Karpas-422 (cell line): Measurements from ENCODE around the gene NDUFC2. TPM values are rescaled to one million over a fixed set of nuclear protein-coding genes. Genes with fewer than 3 reads are reported as not detected.
"Not testable (repeated sequence)": the region's sequence is repeated elsewhere in the genome, so short reads cannot be mapped to it uniquely, and the experiment has no call there.

Experiments
- DNase-seq: peaks from one replicate; pipeline ENCODE4 v3.0.0-alpha.2; 2015
- H2AFZ ChIP-seq: fragments of 200-600 bp; sonication (generic); 2 replicates; pipeline ENCODE4 v1.6.1; 2014; ENCODE audit warnings: antibody characterized with exemption, low read length, mixed read lengths
- H3K27ac ChIP-seq: fragments of 200-600 bp; sonication (generic); 2 replicates; pipeline ENCODE4 v1.5.1; 2014; ENCODE audit warnings: mild to moderate bottlenecking, low read length, moderate library complexity
- H3K27me3 ChIP-seq: fragments of 200-600 bp; sonication (generic); 2 replicates; pipeline ENCODE4 v1.6.1; 2014; ENCODE audit warnings: low read length, mixed read lengths
- H3K36me3 ChIP-seq: fragments of 200-600 bp; sonication (generic); 2 replicates; pipeline ENCODE4 v1.6.1; 2014; ENCODE audit warnings: low read length, mixed read lengths; ENCODE audit not compliant: insufficient read depth
- H3K4me1 ChIP-seq: fragments of 200-600 bp; sonication (generic); 2 replicates; pipeline ENCODE4 v1.6.1; 2014; ENCODE audit warnings: mild to moderate bottlenecking, low read length, mixed read lengths
- H3K4me2 ChIP-seq: fragments of 200-600 bp; sonication (generic); 2 replicates; pipeline ENCODE4 v1.6.1; 2014; ENCODE audit warnings: low read length, low read depth, mild to moderate bottlenecking; ENCODE audit not compliant: poor library complexity, severe bottlenecking
- H3K4me3 ChIP-seq: fragments of 200-600 bp; sonication (generic); 2 replicates; pipeline ENCODE4 v1.5.1; 2014; ENCODE audit warnings: mild to moderate bottlenecking, antibody characterized with exemption, low read length, mixed read lengths
- H3K79me2 ChIP-seq: fragments of 200-600 bp; sonication (generic); 2 replicates; pipeline ENCODE4 v1.6.1; 2014; ENCODE audit warnings: mild to moderate bottlenecking, low read length, mixed read lengths
- H3K9ac ChIP-seq: fragments of 200-600 bp; sonication (generic); 2 replicates; pipeline ENCODE4 v1.6.0; 2014; ENCODE audit warnings: low read length
- H3K9me2 ChIP-seq: fragments of 200-600 bp; sonication (generic), shearing (Covaris generic); replicated peaks from 2 replicates; pipeline ENCODE4 v1.6.0; 2014; ENCODE audit warnings: mild to moderate bottlenecking, low read length, moderate library complexity; ENCODE audit not compliant: insufficient read depth
- H3K9me3 ChIP-seq: fragments of 300-700, 200-600 bp; sonication (generic); 2 replicates; pipeline ENCODE4 v1.6.1; 2014; ENCODE audit warnings: low read length, mixed read lengths
- H4K20me1 ChIP-seq: fragments of 200-600 bp; sonication (generic); 2 replicates; pipeline ENCODE4 v1.6.1; 2014; ENCODE audit warnings: mild to moderate bottlenecking, antibody characterized with exemption, low read length, low read depth; ENCODE audit not compliant: insufficient read depth
- total RNA-seq: library from RNA; depleted of rRNA; stranded (reverse); fragments of >200 nt; shearing (Covaris generic); gene quantifications from 2 replicates; pipeline ENCODE4 v1.2.3, GENCODE V29; 2014; ENCODE audit warnings: low replicate concordance

Gene NDUFC2
- total RNA-seq, 1 experiment from 2014 or later: 94.7 TPM

DNA sequence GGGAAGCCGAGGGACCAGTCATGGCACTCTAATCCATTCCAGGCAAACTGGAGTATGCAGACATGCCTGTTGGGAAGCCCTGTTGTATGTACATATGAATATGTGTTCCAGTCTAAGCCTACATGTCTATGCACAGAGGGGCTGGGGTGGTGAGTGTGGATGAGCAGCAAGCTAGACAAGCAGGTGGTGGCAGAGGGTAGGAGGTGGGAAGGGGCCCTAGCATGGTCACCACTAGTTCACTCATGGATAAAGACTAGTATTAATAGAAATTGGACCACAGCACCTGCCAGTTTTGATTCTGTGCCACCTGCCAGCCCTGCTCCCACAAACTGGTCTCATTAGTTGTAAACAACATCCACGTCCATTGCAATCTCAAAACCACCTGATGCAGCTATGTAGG is 14.5 kb downstream of the NDUFC2 start:
- Histone ChIP-seq H3K9me2 (no peaks in the 10 kb centered on the region), H3K9me3 (no peaks in the 10 kb centered on the region), H3K27ac (no peak overlapping the region), H3K79me2 (peaks cover 5% of the 10 kb centered on the region), H3K36me3 (peaks cover 8% of the 10 kb centered on the region; the same call in 1 of the 2 replicates), H3K4me2 (no peak overlapping the region), H3K27me3 (no peaks in the 10 kb centered on the region), H2AFZ (no peak overlapping the region), H3K4me3 (no peak overlapping the region), H4K20me1 (0 out of 2 replicates have a peak, but pooled peaks cover 3% of the 10 kb centered on the region), H3K9ac (no peak overlapping the region), H3K4me1 (no peaks in the 10 kb centered on the region)
- no peak for DNase-seq

DNA sequence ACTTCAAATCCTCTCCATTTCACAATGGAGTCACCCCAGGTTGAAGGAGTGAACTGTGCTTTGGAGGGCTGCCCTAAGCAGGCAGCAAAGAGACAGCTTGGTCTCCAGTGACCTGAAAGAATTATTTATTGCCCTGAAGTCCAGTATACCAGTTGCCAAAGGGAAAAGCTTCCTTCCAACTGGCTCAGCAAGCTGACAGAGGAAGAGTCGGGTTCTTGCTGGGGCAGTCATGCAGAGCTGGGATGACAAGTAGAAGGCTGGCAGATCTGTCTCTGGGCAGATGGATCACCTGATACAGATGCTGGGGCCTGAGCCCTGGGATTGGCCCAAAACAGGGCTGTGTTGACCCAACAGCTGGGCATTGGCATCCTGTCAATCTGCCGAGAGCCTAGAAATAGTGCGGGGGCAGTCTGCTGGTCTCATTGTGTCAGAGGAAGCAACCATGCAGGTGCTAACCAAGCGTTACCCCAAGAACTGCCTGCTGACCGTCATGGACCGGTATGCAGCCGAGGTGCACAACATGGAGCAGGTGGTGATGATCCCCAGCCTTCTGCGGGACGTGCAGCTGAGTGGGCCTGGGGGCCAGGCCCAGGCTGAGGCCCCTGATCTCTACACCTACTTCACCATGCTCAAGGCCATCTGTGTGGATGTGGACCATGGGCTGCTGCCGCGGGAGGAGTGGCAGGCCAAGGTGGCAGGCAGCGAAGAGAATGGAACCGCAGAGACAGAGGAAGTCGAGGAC is 16.1 kb downstream of the NDUFC2 start, which contains the start of gene THRSP:
THRSP (plus strand) TSS at position 422 of the 742 bp plus-strand sequence; CDS start at position 443, 21 bp downstream.
- no peak within 1 kb of the TSS for H3K4me2 ChIP-seq
- H2AFZ ChIP-seq: no peak within 1 kb of the TSS
- no peak for DNase-seq
- H3K27ac ChIP-seq: no peak within 1 kb of the TSS
- H3K79me2 ChIP-seq: no peaks in the 10 kb centered on the region
- no peaks in the 10 kb centered on the region for H3K27me3 ChIP-seq
- no peaks in the 10 kb centered on the region for H3K36me3 ChIP-seq
- H3K9me2 ChIP-seq: no peaks in the 10 kb centered on the region
- H3K9ac ChIP-seq: no peak within 1 kb of the TSS
- no peaks in the 10 kb centered on the region for H3K4me1 ChIP-seq
- H3K9me3 ChIP-seq: no peaks in the 10 kb centered on the region
- no peak within 1 kb of the TSS for H3K4me3 ChIP-seq
- no peaks in the 10 kb centered on the region for H4K20me1 ChIP-seq

DNA sequence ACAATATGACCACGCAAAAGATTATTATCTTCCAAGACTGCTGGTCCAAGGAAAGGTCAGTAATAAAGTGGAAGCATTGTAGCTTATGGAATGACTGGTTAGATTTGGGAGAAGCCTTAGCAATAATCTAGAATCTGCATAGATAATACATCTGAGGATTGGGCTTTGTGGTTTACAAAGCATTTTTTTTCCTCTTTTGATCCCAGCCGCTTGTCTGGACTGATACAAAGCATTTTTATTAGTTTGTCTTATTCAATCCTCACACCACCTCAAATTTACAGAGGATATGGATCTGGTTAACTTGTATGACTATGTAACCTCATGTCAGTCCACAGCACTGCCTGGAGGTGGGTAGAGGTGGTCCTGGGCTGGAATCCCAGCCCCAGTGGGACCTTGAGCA is 17.0 kb downstream of the NDUFC2 start:
- H3K79me2 ChIP-seq: no peaks in the 10 kb centered on the region
- H2AFZ ChIP-seq: no peak overlapping the region
- no peaks in the 10 kb centered on the region for H4K20me1 ChIP-seq
- no peaks in the 10 kb centered on the region for H3K9me3 ChIP-seq
- H3K4me3 ChIP-seq: no peak overlapping the region
- DNase-seq: no peak
- H3K9me2 ChIP-seq: no peaks in the 10 kb centered on the region
- H3K4me1 ChIP-seq: no peaks in the 10 kb centered on the region
- no peaks in the 10 kb centered on the region for H3K36me3 ChIP-seq
- no peak overlapping the region for H3K9ac ChIP-seq
- H3K27ac ChIP-seq: no peak overlapping the region
- H3K27me3 ChIP-seq: no peaks in the 10 kb centered on the region
- no peak overlapping the region for H3K4me2 ChIP-seq

DNA sequence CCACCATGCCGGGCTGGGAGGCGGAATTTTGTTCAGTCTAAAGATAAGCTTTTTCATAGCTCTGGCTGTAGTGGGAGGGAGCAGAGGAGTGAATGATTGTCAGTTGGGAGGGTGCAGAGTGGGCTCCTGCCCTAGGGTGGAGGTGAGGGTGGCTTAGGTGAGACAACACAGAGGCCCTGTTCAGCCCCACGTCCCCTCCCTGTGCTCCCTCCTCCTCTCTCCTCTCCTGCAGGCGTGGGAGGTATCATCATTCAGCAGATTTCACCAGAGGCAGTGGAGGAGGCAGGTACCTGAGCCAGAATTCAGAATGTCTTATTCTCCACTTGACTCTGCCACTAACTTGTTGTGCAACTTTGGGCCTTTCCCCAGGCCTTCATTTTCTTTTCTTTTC is 17.7 kb downstream of the NDUFC2 start:
- Histone ChIP-seq H3K27ac (no peak overlapping the region), H3K9me3 (no peaks in the 10 kb centered on the region), H3K9me2 (no peaks in the 10 kb centered on the region), H4K20me1 (no peaks in the 10 kb centered on the region), H3K4me3 (no peak overlapping the region), H3K36me3 (no peaks in the 10 kb centered on the region), H3K9ac (no peak overlapping the region), H3K4me2 (no peak overlapping the region), H3K4me1 (no peaks in the 10 kb centered on the region), H3K27me3 (no peaks in the 10 kb centered on the region), H3K79me2 (no peaks in the 10 kb centered on the region), H2AFZ (no peak overlapping the region)
- DNase-seq: no peak

DNA sequence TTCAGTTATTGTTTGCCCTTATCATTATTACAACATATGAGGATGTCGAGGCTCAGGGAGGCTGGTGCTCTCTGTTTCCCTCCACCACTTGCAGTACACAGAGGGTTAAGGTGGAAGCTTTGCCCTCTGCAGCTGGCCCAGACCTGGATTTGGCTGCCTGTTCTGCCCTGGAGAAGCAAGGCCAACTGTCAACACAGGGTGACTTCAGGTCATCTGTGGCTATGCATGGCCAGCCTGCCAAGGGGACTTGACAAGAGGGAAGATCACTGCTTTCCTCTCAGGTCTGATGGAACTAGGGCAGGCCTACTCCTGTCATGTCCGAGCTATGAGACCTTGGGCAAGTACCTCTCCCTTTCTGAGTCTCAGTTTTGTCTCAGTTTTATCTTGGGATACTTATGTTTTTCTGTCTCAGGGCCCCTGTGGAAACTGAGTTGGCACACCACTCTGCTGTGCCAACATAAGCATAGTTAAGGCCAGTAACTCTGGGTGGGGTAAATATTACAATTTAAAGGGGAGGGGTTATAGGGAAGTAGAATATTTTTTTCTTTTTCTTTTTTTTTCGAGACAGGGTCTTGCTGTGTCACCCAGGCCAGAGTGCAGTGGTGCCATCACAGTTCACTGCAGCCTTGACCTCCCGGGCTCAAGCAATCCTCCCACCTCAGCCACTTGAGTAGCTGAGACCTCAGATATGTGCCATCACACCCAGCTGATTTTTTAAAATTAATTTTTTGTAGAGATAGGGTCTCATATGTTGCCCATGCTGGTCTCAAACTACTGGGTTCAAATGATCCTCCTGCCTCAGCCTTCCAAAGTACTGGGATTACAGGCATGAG is 18.4 kb downstream of the NDUFC2 start:
- DNase-seq: no peak
- Histone ChIP-seq H3K4me1 (no peaks in the 10 kb centered on the region), H4K20me1 (no peaks in the 10 kb centered on the region), H3K4me2 (no peak overlapping the region), H2AFZ (no peak overlapping the region), H3K9me3 (no peaks in the 10 kb centered on the region), H3K79me2 (no peaks in the 10 kb centered on the region), H3K27ac (no peak overlapping the region), H3K36me3 (no peaks in the 10 kb centered on the region), H3K27me3 (no peaks in the 10 kb centered on the region), H3K9me2 (no peaks in the 10 kb centered on the region), H3K4me3 (no peak overlapping the region), H3K9ac (no peak overlapping the region)

DNA sequence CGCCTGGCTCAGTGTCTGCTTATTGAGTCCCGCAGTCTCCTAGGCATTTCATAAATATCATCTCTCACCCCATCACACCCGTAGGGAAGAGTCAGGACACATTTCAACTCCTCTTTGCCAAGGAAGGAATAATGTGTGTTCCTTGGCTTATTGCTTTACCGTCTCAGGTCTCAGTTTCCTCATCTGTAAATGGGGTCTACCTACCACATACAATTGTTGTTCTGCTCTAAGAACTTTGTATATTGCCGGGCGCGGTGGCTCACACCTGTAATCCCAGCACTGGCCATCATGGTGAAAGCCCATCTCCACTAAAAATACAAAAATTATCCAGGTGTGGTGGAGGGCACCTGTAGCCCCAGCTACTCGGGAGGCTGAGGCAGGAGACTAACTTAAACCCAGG is 19.1 kb downstream of the NDUFC2 start:
- Histone ChIP-seq H3K4me1 (no peaks in the 10 kb centered on the region), H3K9me3 (no peaks in the 10 kb centered on the region)

DNA sequence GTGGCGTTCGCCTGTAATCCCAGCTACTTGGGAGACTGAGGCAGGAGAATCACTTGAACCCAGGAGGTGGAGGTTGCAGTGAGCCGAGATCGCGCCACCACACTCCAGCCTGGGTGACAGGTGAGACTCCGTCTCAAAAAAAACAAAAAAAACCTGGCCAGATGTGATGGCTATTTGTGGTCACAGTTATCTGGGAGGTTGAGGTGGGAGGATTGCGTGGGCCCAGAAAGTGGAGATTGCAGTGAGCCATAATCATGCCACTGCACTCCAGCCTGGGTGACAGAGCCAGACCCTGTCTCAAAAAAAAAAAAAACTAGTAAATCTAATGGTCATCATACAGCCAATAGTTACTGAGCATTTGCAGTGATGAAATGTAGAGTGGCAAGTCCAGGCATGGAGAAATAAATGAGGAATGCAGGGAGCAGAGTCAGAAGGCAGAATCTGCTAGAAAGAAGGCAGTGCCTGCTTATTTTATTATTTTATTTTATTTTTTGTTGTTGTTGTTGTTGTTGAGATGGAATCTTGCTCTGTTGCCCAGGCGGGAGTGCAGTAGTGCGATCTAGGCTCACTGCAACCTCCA is 19.8 kb downstream of the NDUFC2 start:
- not testable (repeated sequence) for H3K27me3 ChIP-seq, H3K79me2 ChIP-seq, H3K4me2 ChIP-seq, H3K36me3 ChIP-seq, H3K4me3 ChIP-seq, H3K4me1 ChIP-seq, H2AFZ ChIP-seq, H3K9me3 ChIP-seq, H3K27ac ChIP-seq, H4K20me1 ChIP-seq, H3K9me2 ChIP-seq, H3K9ac ChIP-seq, DNase-seq

More for the DNA sequence above, 19.1 kb downstream of the NDUFC2 start:
- H3K27ac ChIP-seq: no peak overlapping the region
- H3K9ac ChIP-seq: no peak overlapping the region
- H3K4me2 ChIP-seq: no peak overlapping the region
- no peaks in the 10 kb centered on the region for H3K36me3 ChIP-seq
- H2AFZ ChIP-seq: no peak overlapping the region
- DNase-seq: no peak
- no peaks in the 10 kb centered on the region for H4K20me1 ChIP-seq
- H3K9me2 ChIP-seq: no peaks in the 10 kb centered on the region
- H3K27me3 ChIP-seq: no peaks in the 10 kb centered on the region
- H3K4me3 ChIP-seq: no peak overlapping the region
- H3K79me2 ChIP-seq: no peaks in the 10 kb centered on the region

DNA sequence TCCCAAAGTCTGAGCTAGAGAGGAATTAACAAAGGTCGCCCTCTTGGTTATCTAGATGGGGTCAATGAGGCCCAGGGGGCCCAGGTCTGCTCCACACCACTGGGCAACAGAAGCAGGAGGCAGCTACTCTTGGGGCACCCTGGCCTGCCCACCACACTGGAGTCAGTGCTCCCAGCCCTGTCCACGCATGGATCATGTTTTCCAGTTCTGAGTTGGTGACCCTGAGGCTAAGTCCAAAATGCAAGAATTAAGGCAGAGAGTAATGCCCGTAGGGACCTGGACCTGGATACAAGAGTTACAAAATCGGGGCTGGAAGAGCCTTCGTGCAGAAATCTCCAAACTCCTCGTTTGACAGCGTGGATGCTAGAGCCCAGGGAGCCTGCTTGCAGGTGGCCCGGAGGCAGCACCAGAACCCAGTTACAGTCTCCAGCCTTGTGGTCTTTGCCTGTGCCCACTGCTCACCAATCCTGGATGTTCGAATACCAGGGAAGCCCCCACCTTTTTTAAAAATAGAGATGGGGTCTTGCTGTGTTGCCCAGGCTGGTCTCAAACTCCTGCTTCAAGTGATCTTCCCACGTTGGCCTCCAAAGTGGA is 22.1 kb downstream of the NDUFC2 start:
- no peaks in the 10 kb centered on the region for H3K9me3 ChIP-seq
- H3K79me2 ChIP-seq: no peaks in the 10 kb centered on the region
- no peak overlapping the region for H3K4me2 ChIP-seq
- H2AFZ ChIP-seq: no peak overlapping the region
- no peak overlapping the region for H3K9ac ChIP-seq
- no peak overlapping the region for H3K4me3 ChIP-seq
- no peaks in the 10 kb centered on the region for H4K20me1 ChIP-seq
- no peaks in the 10 kb centered on the region for H3K4me1 ChIP-seq
- no peaks in the 10 kb centered on the region for H3K27me3 ChIP-seq
- H3K9me2 ChIP-seq: no peaks in the 10 kb centered on the region
- no peaks in the 10 kb centered on the region for H3K36me3 ChIP-seq
- H3K27ac ChIP-seq: no peak overlapping the region
- DNase-seq: no peak
